Bone marrow (tissue), 2 donors: ENCODE measurements around the gene AGFG2.

Experiments used
- DNase-seq, 2 donors: peaks; one replicate each; lab custom pipeline; 2025; lab: John Stamatoyannopoulos, UW

AGFG2 gene

GRCh38 chr7:100585511-100586265 lies 46.7 kb downstream of the AGFG2 start, which contains the start of gene LRCH4:
TSS of gene LRCH4 (minus strand) at chr7:100586129. CDS start at chr7:100586100, 29 bp downstream.
- peak in 1 of 2 donors; percentile 82 for DNase-seq

- peak; percentile 98 to 100 for DNase-seq
These were observed 47.4 kb downstream of the AGFG2 start, which contains the start of gene FBXO24 for GRCh38 chr7:100586266-100587025. TSS of gene FBXO24 (plus strand) at chr7:100586328. CDS start at chr7:100586626, 298 bp downstream.

GRCh38 chr7:100588438-100588837 lies 49.4 kb downstream of the AGFG2 start:
- DNase-seq = peak in 1 of 2 donors; percentile 38

GRCh38 chr7:100589341-100589947 lies 50.4 kb downstream of the AGFG2 start:
- no peak for DNase-seq

GRCh38 chr7:100590077-100590737 lies 51.2 kb downstream of the AGFG2 start:
- DNase-seq = no peak

GRCh38 chr7:100591596-100591995 lies 52.6 kb downstream of the AGFG2 start:
- no peak for DNase-seq

GRCh38 chr7:100595188-100595587 lies 56.2 kb downstream of the AGFG2 start:
- DNase-seq = no peak

GRCh38 chr7:100598425-100598824 lies 59.4 kb downstream of the AGFG2 start:
- DNase-seq = no peak

GRCh38 chr7:100599911-100600729 lies 61.1 kb downstream of the AGFG2 start:
- DNase-seq = no peak

- no peak for DNase-seq
These were observed 61.7 kb downstream of the AGFG2 start for GRCh38 chr7:100600730-100601038.

GRCh38 chr7:100602889-100603725 lies 64.1 kb downstream of the AGFG2 start:
- no peak for DNase-seq

- DNase-seq = no peak
These were observed 64.7 kb downstream of the AGFG2 start for GRCh38 chr7:100603726-100604027.

- peak; percentile 56 to 71 for DNase-seq
These were observed 65.3 kb downstream of the AGFG2 start for GRCh38 chr7:100604028-100604975.

GRCh38 chr7:100604976-100605911 lies 66.2 kb downstream of the AGFG2 start:
- DNase-seq = peak in 1 of 2 donors; percentile 13

GRCh38 chr7:100606313-100606712 lies 67.3 kb downstream of the AGFG2 start:
- DNase-seq = no peak

- no peak for DNase-seq
These were observed 68.1 kb downstream of the AGFG2 start for GRCh38 chr7:100607111-100607510.

GRCh38 chr7:100609958-100610357 lies 71.0 kb downstream of the AGFG2 start:
- no peak for DNase-seq

- DNase-seq = peak; percentile 97 to 98
These were observed 73.2 kb downstream of the AGFG2 start, which contains the start of gene MOSPD3 for GRCh38 chr7:100611983-100612729. TSS of gene MOSPD3 (plus strand) at chr7:100612540. CDS start at chr7:100612792, 252 bp downstream.
